ENCODE measurements around the gene COL5A1. TPM values are rescaled to one million over a fixed set of nuclear protein-coding genes. Genes with fewer than 3 reads are reported as not detected.

The COL5A1 gene
- total RNA-seq, 1 experiment from 2014 or later, result 10.6 TPM

DNA sequence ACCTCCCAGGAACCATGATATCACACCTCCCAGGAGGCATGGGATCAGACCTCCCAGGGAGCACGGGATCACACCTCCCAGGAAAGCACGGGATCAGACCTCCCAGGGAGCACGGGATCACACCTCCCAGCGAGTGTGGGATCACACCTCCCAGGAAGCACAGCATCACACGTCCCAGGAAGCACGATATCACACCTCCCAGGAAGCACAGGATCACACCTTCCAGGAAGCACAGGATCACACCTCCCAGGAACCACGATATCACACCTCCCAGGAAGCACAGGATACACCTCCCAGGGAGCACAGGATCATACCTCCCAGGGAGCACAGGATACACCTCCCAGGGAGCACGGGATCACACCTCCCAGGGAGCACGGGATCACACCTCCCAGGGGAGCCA lies 209.0 kb downstream of the COL5A1 start:
- TF ChIP-seq, protein P1, sequence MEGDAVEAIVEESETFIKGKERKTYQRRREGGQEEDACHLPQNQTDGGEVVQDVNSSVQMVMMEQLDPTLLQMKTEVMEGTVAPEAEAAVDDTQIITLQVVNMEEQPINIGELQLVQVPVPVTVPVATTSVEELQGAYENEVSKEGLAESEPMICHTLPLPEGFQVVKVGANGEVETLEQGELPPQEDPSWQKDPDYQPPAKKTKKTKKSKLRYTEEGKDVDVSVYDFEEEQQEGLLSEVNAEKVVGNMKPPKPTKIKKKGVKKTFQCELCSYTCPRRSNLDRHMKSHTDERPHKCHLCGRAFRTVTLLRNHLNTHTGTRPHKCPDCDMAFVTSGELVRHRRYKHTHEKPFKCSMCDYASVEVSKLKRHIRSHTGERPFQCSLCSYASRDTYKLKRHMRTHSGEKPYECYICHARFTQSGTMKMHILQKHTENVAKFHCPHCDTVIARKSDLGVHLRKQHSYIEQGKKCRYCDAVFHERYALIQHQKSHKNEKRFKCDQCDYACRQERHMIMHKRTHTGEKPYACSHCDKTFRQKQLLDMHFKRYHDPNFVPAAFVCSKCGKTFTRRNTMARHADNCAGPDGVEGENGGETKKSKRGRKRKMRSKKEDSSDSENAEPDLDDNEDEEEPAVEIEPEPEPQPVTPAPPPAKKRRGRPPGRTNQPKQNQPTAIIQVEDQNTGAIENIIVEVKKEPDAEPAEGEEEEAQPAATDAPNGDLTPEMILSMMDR (conservative IDR thresholded peaks at IDR 0.05; ENCODE audit: low read depth, low read length), result no peak
- TF ChIP-seq EZH2 (IDR thresholded peaks at IDR 0.05; ENCODE audit: low read length, unreplicated experiment) (no peak), EZH2phosphoT487 (IDR thresholded peaks at IDR 0.05; ENCODE audit: borderline replicate concordance, low read length) (no peak)
- Histone ChIP-seq H3K9ac (ENCODE audit: low read length) (no peak overlapping the region), H3K9me3 (ENCODE audit: low read length) (no peaks in the 10 kb centered on the region), H3K4me1 (ENCODE audit: insufficient read depth, low read length) (no peaks in the 10 kb centered on the region), H3K27me3 (ENCODE audit: low read length) (0 out of 2 replicates have a peak, but pooled peaks cover 12% of the 10 kb centered on the region), H4K20me1 (ENCODE audit: low read length) (no peaks in the 10 kb centered on the region), H3K9me2 (replicated peaks; ENCODE audit: low read length) (no peaks in the 10 kb centered on the region), H3K4me3 (ENCODE audit: low read length) (no peak overlapping the region), H3F3A (ENCODE audit: low read length, unreplicated experiment) (no peaks in the 10 kb centered on the region), H3K36me3 (ENCODE audit: low read depth, low read length) (no peaks in the 10 kb centered on the region), H2AFZ (ENCODE audit: low read length) (no peak overlapping the region), H3K4me2 (ENCODE audit: low read length) (no peak overlapping the region), H3K27ac (ENCODE audit: low read length) (no peak overlapping the region), H3K79me2 (ENCODE audit: low read length) (no peaks in the 10 kb centered on the region)
- CTCF ChIA-PET, result no interaction called here
- no peak for ATAC-seq
- BruUV-seq (replicated peaks), result no TSS peak
- intact Hi-C loops (cut with micrococcal nuclease), result no loop called here
- POLR2A ChIA-PET (ENCODE audit: unreplicated experiment), result no interaction called here
- no peak for DNase-seq

- Histone ChIP-seq H3K79me2 (ENCODE audit: low read length) (no peaks in the 10 kb centered on the region), H4K20me1 (ENCODE audit: low read length) (no peaks in the 10 kb centered on the region), H3K27me3 (ENCODE audit: low read length) (0 out of 2 replicates have a peak, but pooled peaks cover 12% of the 10 kb centered on the region), H3K36me3 (ENCODE audit: low read depth, low read length) (no peaks in the 10 kb centered on the region), H3K4me2 (ENCODE audit: low read length) (no peak overlapping the region), H3K9ac (ENCODE audit: low read length) (no peak overlapping the region), H3K27ac (ENCODE audit: low read length) (no peak overlapping the region), H2AFZ (ENCODE audit: low read length) (no peak overlapping the region), H3K4me3 (ENCODE audit: low read length) (no peak overlapping the region), H3F3A (ENCODE audit: low read length, unreplicated experiment) (no peaks in the 10 kb centered on the region), H3K4me1 (ENCODE audit: insufficient read depth, low read length) (no peaks in the 10 kb centered on the region), H3K9me3 (ENCODE audit: low read length) (no peaks in the 10 kb centered on the region), H3K9me2 (replicated peaks; ENCODE audit: low read length) (no peaks in the 10 kb centered on the region)
- intact Hi-C loops (cut with micrococcal nuclease), result no loop called here
- CTCF ChIA-PET, result no interaction called here
- no peak for TF ChIP-seq EZH2phosphoT487 (IDR thresholded peaks at IDR 0.05; ENCODE audit: borderline replicate concordance, low read length)
- TF ChIP-seq EZH2 (IDR thresholded peaks at IDR 0.05; ENCODE audit: low read length, unreplicated experiment), result no peak
- TF ChIP-seq, protein P1 (conservative IDR thresholded peaks at IDR 0.05; ENCODE audit: low read depth, low read length), result no peak
- BruUV-seq (replicated peaks), result no TSS peak
- ATAC-seq, result no peak
- POLR2A ChIA-PET (ENCODE audit: unreplicated experiment), result no interaction called here
- no peak for DNase-seq
Observed at GRCh38 chr9:134851020-134851419, 209.4 kb downstream of the COL5A1 start.

DNA sequence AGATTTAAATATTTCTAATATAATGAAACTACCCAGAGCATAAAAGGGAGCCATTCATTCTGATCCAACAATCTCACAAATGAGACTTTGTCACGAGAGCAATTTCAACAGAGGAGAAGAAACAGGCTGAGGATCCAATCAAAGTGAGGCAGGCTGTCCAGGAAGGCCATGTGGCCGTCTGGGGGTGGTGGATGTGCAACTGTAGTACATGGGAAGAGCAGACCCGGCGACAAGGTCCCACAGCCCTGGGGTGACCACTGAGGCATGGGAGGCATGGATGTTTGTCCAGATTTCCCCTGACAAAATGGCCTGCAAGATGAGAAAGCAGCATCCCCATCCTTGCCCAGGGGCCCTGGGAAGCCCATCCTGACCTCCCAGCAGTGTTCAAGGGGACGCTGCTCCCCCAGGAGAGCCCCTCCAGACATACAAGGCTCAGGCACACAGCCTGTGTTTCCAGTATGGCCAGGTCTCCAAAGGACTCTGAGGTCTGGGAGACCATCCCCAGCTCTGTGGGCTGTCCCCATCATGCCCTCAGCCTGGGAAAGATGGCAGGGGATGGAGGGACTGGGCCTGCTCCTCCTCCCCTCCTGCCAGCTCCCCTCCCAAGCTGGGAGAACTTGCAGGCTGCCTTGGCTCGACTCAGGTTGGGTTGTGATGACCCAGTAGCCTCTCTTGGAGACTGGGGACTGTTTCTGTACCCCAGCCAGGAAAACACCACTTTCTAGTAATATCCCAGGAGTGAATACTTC lies 211.5 kb downstream of the COL5A1 start:
- Histone ChIP-seq H3K27me3 (ENCODE audit: low read length) (0 out of 2 replicates have a peak, but pooled peaks cover 12% of the 10 kb centered on the region), H3K36me3 (ENCODE audit: low read depth, low read length) (no peaks in the 10 kb centered on the region), H3K4me2 (ENCODE audit: low read length) (no peak overlapping the region), H4K20me1 (ENCODE audit: low read length) (no peaks in the 10 kb centered on the region), H3K9me2 (replicated peaks; ENCODE audit: low read length) (no peaks in the 10 kb centered on the region), H3K79me2 (ENCODE audit: low read length) (no peaks in the 10 kb centered on the region), H2AFZ (ENCODE audit: low read length) (no peak overlapping the region), H3F3A (ENCODE audit: low read length, unreplicated experiment) (no peaks in the 10 kb centered on the region), H3K27ac (ENCODE audit: low read length) (no peak overlapping the region), H3K4me3 (ENCODE audit: low read length) (no peak overlapping the region), H3K4me1 (ENCODE audit: insufficient read depth, low read length) (no peaks in the 10 kb centered on the region), H3K9ac (ENCODE audit: low read length) (no peak overlapping the region), H3K9me3 (ENCODE audit: low read length) (no peaks in the 10 kb centered on the region)
- ATAC-seq, result no peak
- no peak for DNase-seq
- BruUV-seq (replicated peaks), result no TSS peak
- TF ChIP-seq EZH2 (IDR thresholded peaks at IDR 0.05; ENCODE audit: low read length, unreplicated experiment) (no peak), EZH2phosphoT487 (IDR thresholded peaks at IDR 0.05; ENCODE audit: borderline replicate concordance, low read length) (no peak)
- TF ChIP-seq, protein P1 (conservative IDR thresholded peaks at IDR 0.05; ENCODE audit: low read depth, low read length), result no peak
- CTCF ChIA-PET, result no interaction called here
- POLR2A ChIA-PET (ENCODE audit: unreplicated experiment), result no interaction called here
- intact Hi-C loops (cut with micrococcal nuclease), result no loop called here
